HEK293 (cell line): ENCODE results near the gene MRPL43.

Experiments
- CTCF ChIA-PET: fragments of 350-600 bp; formaldehyde crosslinking; extraction: SDS; loops from one replicate; lab custom pipeline; 2021; ENCODE audit warnings: antibody characterized with exemption; lab: Yijun Ruan, JAX
- POLR2A ChIA-PET: fragments of 300-600 bp; formaldehyde crosslinking; extraction: SDS; loops from one replicate; lab custom pipeline; 2020; ENCODE audit warnings: antibody characterized with exemption, inconsistent platforms; lab: Yijun Ruan, JAX
- H3K27ac ChIP-seq: fragments of 200-500 bp; sonication (Bioruptor generic); 2 replicates; pipeline ENCODE4 v1.5.1; 2014; ENCODE audit warnings: low read depth, low read length, control low read depth, inconsistent platforms; ENCODE audit errors: extremely low read depth
- H3K36me3 ChIP-seq, 2 experiments: fragments of 200-500 bp in 1 of 2; sonication (Bioruptor generic) in 1 of 2; 1 replicate in 1 of 2; 2 replicates in 1 of 2; pipeline ENCODE4 v1.5.1; 2014 to 2017; ENCODE audit warnings: inconsistent platforms in 2 of 2, low read length in 2 of 2; ENCODE audit not compliant: control insufficient read depth in 2 of 2, insufficient read depth in 1 of 2
- H3K4me1 ChIP-seq: fragments of 200-500 bp; sonication (Bioruptor generic); 2 replicates; pipeline ENCODE4 v1.5.1; 2014; ENCODE audit warnings: mild to moderate bottlenecking, low read length, inconsistent platforms; ENCODE audit not compliant: control insufficient read depth, insufficient read depth
- H3K4me3 ChIP-seq: 2 replicates; pipeline ENCODE4 v1.5.1; 2011; ENCODE audit warnings: low read depth, mild to moderate bottlenecking, control low read depth, low read length, moderate library complexity
- H3K9me3 ChIP-seq: fragments of 200-500 bp; sonication (Bioruptor generic); 2 replicates; pipeline ENCODE4 v1.5.1; 2014; ENCODE audit warnings: low read depth, low read length, inconsistent platforms; ENCODE audit not compliant: control insufficient read depth, insufficient read depth
- AEBP2 ChIP-seq: fragments of 450-650 bp; formaldehyde crosslinking; IDR thresholded peaks from 2 replicates; pipeline ENCODE4 v1.5.1; 2016; ENCODE audit warnings: missing biosample characterization, missing genetic modification characterization, borderline replicate concordance
- BCL11B ChIP-seq: fragments of 450-650 bp; formaldehyde crosslinking; IDR thresholded peaks from 2 replicates; pipeline ENCODE4 v1.5.1; 2016; ENCODE audit warnings: low read depth, missing biosample characterization, missing genetic modification characterization
- HIC1 ChIP-seq: fragments of 450-650 bp; formaldehyde crosslinking; IDR thresholded peaks from 2 replicates; pipeline ENCODE4 v1.5.1; 2016; ENCODE audit warnings: missing biosample characterization, missing genetic modification characterization
- MZF1 ChIP-seq: fragments of 450-650 bp; formaldehyde crosslinking; IDR thresholded peaks from 2 replicates; pipeline ENCODE4 v1.5.1; 2017; ENCODE audit warnings: missing biosample characterization, missing genetic modification characterization, borderline replicate concordance
- OSR2 ChIP-seq: fragments of 450-650 bp; formaldehyde crosslinking; IDR thresholded peaks from 2 replicates; pipeline ENCODE4 v1.5.1; 2016; ENCODE audit warnings: missing biosample characterization, missing genetic modification characterization
- SCRT1 ChIP-seq: fragments of 450-650 bp; formaldehyde crosslinking; IDR thresholded peaks from 2 replicates; pipeline ENCODE4 v1.5.1; 2016; ENCODE audit warnings: missing biosample characterization, missing genetic modification characterization, borderline replicate concordance
- SP7 ChIP-seq: fragments of 450-650 bp; formaldehyde crosslinking; IDR thresholded peaks from 2 replicates; pipeline ENCODE4 v1.5.1; 2016; ENCODE audit warnings: missing biosample characterization, missing genetic modification characterization
- ZBTB26 ChIP-seq: fragments of 450-650 bp; formaldehyde crosslinking; optimal IDR thresholded peaks from 2 replicates; pipeline ENCODE3; 2016; ENCODE audit warnings: missing biosample characterization, mild to moderate bottlenecking, missing genetic modification characterization
- ZFHX2 ChIP-seq: fragments of 450-650 bp; formaldehyde crosslinking; conservative IDR thresholded peaks from 2 replicates; pipeline ENCODE4 v1.5.1; 2016; ENCODE audit warnings: missing biosample characterization, missing genetic modification characterization
- ZFP3 ChIP-seq: fragments of 450-650 bp; formaldehyde crosslinking; IDR thresholded peaks from 2 replicates; pipeline ENCODE4 v1.5.1; 2016; ENCODE audit warnings: low read depth, missing biosample characterization, missing genetic modification characterization
- ZFP41 ChIP-seq: fragments of 450-650 bp; formaldehyde crosslinking; IDR thresholded peaks from 2 replicates; pipeline ENCODE4 v1.5.1; 2016; ENCODE audit warnings: missing biosample characterization, missing genetic modification characterization, borderline replicate concordance
- ZNF10 ChIP-seq: fragments of 450-650 bp; formaldehyde crosslinking; IDR thresholded peaks from 2 replicates; pipeline ENCODE4 v1.5.1; 2017; ENCODE audit warnings: missing biosample characterization, missing genetic modification characterization
- ZNF121 ChIP-seq: fragments of 450-650 bp; formaldehyde crosslinking; IDR thresholded peaks from 2 replicates; pipeline ENCODE4 v1.5.1; 2016; ENCODE audit warnings: missing biosample characterization, missing genetic modification characterization
- ZNF174 ChIP-seq: fragments of 450-650 bp; formaldehyde crosslinking; IDR thresholded peaks from 2 replicates; pipeline ENCODE4 v1.5.0; 2017; ENCODE audit warnings: missing biosample characterization, mild to moderate bottlenecking, missing genetic modification characterization
- ZNF175 ChIP-seq: fragments of 450-650 bp; formaldehyde crosslinking; IDR thresholded peaks from 2 replicates; pipeline ENCODE4 v1.5.1; 2016; ENCODE audit warnings: missing biosample characterization, missing genetic modification characterization
- ZNF2 ChIP-seq: fragments of 450-650 bp; formaldehyde crosslinking; IDR thresholded peaks from 2 replicates; pipeline ENCODE4 v1.5.1; 2016; ENCODE audit warnings: missing biosample characterization, missing genetic modification characterization
- ZNF214 ChIP-seq: fragments of 450-650 bp; formaldehyde crosslinking; IDR thresholded peaks from 2 replicates; pipeline ENCODE4 v1.5.1; 2017; ENCODE audit warnings: missing biosample characterization, mild to moderate bottlenecking, missing genetic modification characterization, borderline replicate concordance
- ZNF24 ChIP-seq: fragments of 450-650 bp; formaldehyde crosslinking; IDR thresholded peaks from 2 replicates; pipeline ENCODE4 v1.5.1; 2016; ENCODE audit warnings: missing biosample characterization, missing genetic modification characterization
- ZNF26 ChIP-seq: fragments of 450-650 bp; formaldehyde crosslinking; IDR thresholded peaks from 2 replicates; pipeline ENCODE4 v1.5.1; 2016; ENCODE audit warnings: missing biosample characterization, missing genetic modification characterization
- ZNF266 ChIP-seq: fragments of 450-650 bp; formaldehyde crosslinking; IDR thresholded peaks from 2 replicates; pipeline ENCODE4 v1.5.1; 2016; ENCODE audit warnings: missing biosample characterization, missing genetic modification characterization, low read depth
- ZNF280C ChIP-seq: fragments of 450-650 bp; formaldehyde crosslinking; IDR thresholded peaks from 2 replicates; pipeline ENCODE4 v1.5.1; 2016; ENCODE audit warnings: missing biosample characterization, missing genetic modification characterization
- ZNF350 ChIP-seq: fragments of 450-650 bp; formaldehyde crosslinking; IDR thresholded peaks from 2 replicates; pipeline ENCODE4 v1.5.0; 2017; ENCODE audit warnings: missing biosample characterization, mild to moderate bottlenecking, missing genetic modification characterization
- ZNF513 ChIP-seq: fragments of 450-650 bp; IDR thresholded peaks from 2 replicates; pipeline ENCODE4 v1.5.1; 2018; ENCODE audit warnings: missing biosample characterization, missing genetic modification characterization
- ZNF558 ChIP-seq: fragments of 450-650 bp; formaldehyde crosslinking; IDR thresholded peaks from 2 replicates; pipeline ENCODE4 v1.5.1; 2016; ENCODE audit warnings: missing biosample characterization, missing genetic modification characterization
- ZNF76 ChIP-seq: fragments of 450-650 bp; formaldehyde crosslinking; IDR thresholded peaks from 2 replicates; pipeline ENCODE4; 2016; ENCODE audit warnings: low read depth, missing biosample characterization, missing genetic modification characterization, borderline replicate concordance
- ZNF768 ChIP-seq: fragments of 450-650 bp; formaldehyde crosslinking; IDR thresholded peaks from 2 replicates; pipeline ENCODE4 v1.5.1; 2018; ENCODE audit warnings: missing biosample characterization, mild to moderate bottlenecking, missing genetic modification characterization

Gene MRPL43

GRCh38 chr10:100997360-100998182 is 10.3 kb upstream of the MRPL43 start:
- H3K4me1 ChIP-seq = peaks cover 8% of the 10 kb centered on the region
- H3K36me3 ChIP-seq = peaks cover 3 to 37% of the 10 kb centered on the region in 2 experiments
- H3K4me3 ChIP-seq = peak overlapping the region; percentile 57
- peak overlapping the region; percentile 94 for H3K27ac ChIP-seq
- no peaks in the 10 kb centered on the region for H3K9me3 ChIP-seq
- ChIA-PET CTCF (interaction anchor here (0.6 to 16.6 kb wide), 31 partner anchors 9 to 1190 kb away, joined by 3 to 274 read pairs (median 4); partner anchors contain the start of genes MRPL43 and TWNK), POLR2A (interaction anchor here (0.6 to 2.4 kb wide), 13 partner anchors 9 to 514 kb away, joined by 3 to 14 read pairs (median 4); partner anchors contain the start of genes PDZD7 and SFXN3)
- TF ChIP-seq AEBP2 (tag by site-specific recombination) (no peak), ZNF280C (tag by site-specific recombination) (no peak), BCL11B (tag by site-specific recombination) (no peak; the same call in 1 of the 2 replicates), ZNF266 (tag by site-specific recombination) (no peak), ZNF24 (tag by site-specific recombination) (no peak), SCRT1 (tag by site-specific recombination) (no peak), OSR2 (tag by site-specific recombination) (no peak; the same call in 1 of the 2 replicates), ZFHX2 (tag by site-specific recombination) (0 out of 2 replicates have a peak, but pooled peaks have one; percentile 6), ZNF175 (tag by site-specific recombination) (no peak), ZNF2 (tag by site-specific recombination) (peak; percentile 88), ZNF26 (tag by site-specific recombination) (no peak), ZNF768 (tag by site-specific recombination) (no peak), ZFP41 (tag by site-specific recombination) (no peak), ZNF174 (tag by site-specific recombination) (no peak), ZNF214 (tag by site-specific recombination) (no peak), ZNF76 (tag by site-specific recombination) (no peak; the same call in 1 of the 2 replicates), ZFP3 (tag by site-specific recombination) (peak; percentile 77; the same call in 1 of the 2 replicates), MZF1 (tag by site-specific recombination) (peak; percentile 36; the same call in 1 of the 2 replicates), ZBTB26 (tag by site-specific recombination) (peak; percentile 96), HIC1 (peak; percentile 80), ZNF558 (0 out of 2 replicates have a peak, but pooled peaks have one; percentile 12), ZNF121 (tag by site-specific recombination) (0 out of 2 replicates have a peak, but pooled peaks have one; percentile 46), ZNF350 (no peak), ZNF10 (tag by site-specific recombination) (peak; percentile 36; the same call in 1 of the 2 replicates), ZNF513 (tag by site-specific recombination) (no peak), SP7 (tag by site-specific recombination) (peak; percentile 15; the same call in 1 of the 2 replicates)
